Upper lobe of left lung (tissue), 4 donors: Measurements from ENCODE around the gene FOXA2.

Experiments
- CTCF ChIP-seq, 6 experiments: fragments of 450-650 bp in 4 of 6; fragments of 200-600 bp in 2 of 6; sonication (generic) in 2 of 6; IDR thresholded peaks; one replicate each; pipeline ENCODE4 v1.5.1; 2016 to 2019; ENCODE audit warnings: antibody characterized with exemption in 6 of 6
- EP300 ChIP-seq, 4 donors: sonication (generic); formaldehyde crosslinking; IDR thresholded peaks; one replicate each; pipeline ENCODE4 v1.5.1; 2017; ENCODE audit warnings: antibody characterized with exemption in 4 of 4, control low read depth in 2 of 4

- TF ChIP-seq EP300 (IDR thresholded peaks at IDR 0.05) (no peak), CTCF (IDR thresholded peaks at IDR 0.05) (no peak)
Observed at GRCh38 chr20:22576733-22577514, 7.4 kb downstream of the FOXA2 start.
